Measurements from ENCODE around the gene COBLL1. TPM values are rescaled to one million over a fixed set of nuclear protein-coding genes. Genes with fewer than 3 reads are reported as not detected.

COBLL1 gene
- total RNA-seq, 2 experiments from 2014 or later, result 0.53 TPM; not detected in 1

DNA sequence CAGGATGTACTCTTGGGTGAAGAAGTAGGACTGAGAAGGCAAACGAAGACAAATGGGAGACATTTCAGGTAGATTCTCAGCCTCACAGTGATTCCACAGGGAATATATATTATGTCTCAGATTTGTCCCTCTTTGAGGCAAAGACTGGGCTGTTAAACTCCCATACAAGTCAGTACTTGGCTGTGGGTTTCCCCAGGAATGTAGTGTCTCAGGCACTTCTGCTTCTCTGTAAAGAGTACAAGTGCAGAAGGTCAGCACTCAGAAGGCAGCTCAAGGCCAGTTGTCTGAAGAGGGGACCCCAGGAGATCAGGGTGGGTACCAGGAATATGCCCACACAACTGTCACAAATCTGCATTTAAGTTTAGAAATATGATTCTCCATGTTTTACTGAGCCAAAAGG lies 39.9 kb upstream of the COBLL1 start:
- Histone ChIP-seq H3K4me1 (ENCODE audit: insufficient read depth, low read length) (no peaks in the 10 kb centered on the region), H3K4me3 (ENCODE audit: low read length) (no peak overlapping the region), H3K9me3 (ENCODE audit: control insufficient read depth in 1 of 2, insufficient read depth in 1 of 2, low read length in 2 of 2) (no peaks in the 10 kb centered on the region), H3K27ac (ENCODE audit: low read depth in 1 of 2, low read length in 2 of 2) (no peak overlapping the region), H3K36me3 (ENCODE audit: insufficient read depth, low read length) (no peaks in the 10 kb centered on the region), H3K27me3 (ENCODE audit: control insufficient read depth in 1 of 2, insufficient read depth in 2 of 2, low read length in 2 of 2) (no peaks in the 10 kb centered on the region)
- DNase-seq (no peak), ATAC-seq (ENCODE audit: poor library complexity) (no peak)
- ChIA-PET POLR2A (no interaction called here), CTCF (no interaction called here)
- Mint-ChIP-seq H3K4me1 (ENCODE audit: low read depth) (no peaks in the 10 kb centered on the region), H3K27ac (no peak overlapping the region), H3K4me3 (no peak overlapping the region), H3K36me3 (ENCODE audit: low read depth) (no peaks in the 10 kb centered on the region), H3K9me3 (no peaks in the 10 kb centered on the region), H3K27me3 (no peaks in the 10 kb centered on the region)
- TF ChIP-seq, protein P1, sequence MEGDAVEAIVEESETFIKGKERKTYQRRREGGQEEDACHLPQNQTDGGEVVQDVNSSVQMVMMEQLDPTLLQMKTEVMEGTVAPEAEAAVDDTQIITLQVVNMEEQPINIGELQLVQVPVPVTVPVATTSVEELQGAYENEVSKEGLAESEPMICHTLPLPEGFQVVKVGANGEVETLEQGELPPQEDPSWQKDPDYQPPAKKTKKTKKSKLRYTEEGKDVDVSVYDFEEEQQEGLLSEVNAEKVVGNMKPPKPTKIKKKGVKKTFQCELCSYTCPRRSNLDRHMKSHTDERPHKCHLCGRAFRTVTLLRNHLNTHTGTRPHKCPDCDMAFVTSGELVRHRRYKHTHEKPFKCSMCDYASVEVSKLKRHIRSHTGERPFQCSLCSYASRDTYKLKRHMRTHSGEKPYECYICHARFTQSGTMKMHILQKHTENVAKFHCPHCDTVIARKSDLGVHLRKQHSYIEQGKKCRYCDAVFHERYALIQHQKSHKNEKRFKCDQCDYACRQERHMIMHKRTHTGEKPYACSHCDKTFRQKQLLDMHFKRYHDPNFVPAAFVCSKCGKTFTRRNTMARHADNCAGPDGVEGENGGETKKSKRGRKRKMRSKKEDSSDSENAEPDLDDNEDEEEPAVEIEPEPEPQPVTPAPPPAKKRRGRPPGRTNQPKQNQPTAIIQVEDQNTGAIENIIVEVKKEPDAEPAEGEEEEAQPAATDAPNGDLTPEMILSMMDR (IDR thresholded peaks at IDR 0.05), result no peak
- intact Hi-C loops (cut with DNase I, micrococcal nuclease), result no loop called here

DNA sequence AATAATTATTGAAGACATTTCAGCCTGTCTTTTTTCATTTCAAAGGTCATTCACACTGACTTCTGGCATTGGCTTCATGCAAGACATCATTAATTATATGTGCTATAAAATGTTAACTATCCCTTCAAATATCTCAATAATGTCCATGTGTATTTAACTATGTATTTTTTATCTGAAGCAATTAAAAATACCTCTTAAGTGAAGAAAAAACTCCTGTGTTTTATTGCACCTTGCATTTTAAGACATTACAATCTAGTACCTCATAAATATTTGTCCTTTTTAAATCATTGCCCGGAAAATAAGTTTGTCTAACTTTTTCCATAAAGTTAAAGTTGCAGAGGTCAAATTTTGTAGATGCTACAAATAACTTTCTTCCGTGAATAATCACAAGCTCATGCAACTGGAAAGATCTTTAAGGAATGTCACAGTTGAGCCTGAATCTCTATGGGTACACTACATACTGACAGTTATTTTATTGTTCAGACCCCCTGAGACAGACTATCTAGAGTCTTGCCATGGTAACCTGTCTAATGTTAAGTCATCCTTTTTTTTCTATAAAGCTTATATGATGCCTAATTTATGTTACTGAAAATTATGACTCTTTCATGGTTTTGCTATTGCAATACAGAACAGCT lies 38.4 kb upstream of the COBLL1 start:
- no peaks in the 10 kb centered on the region for H3K9me3 ChIP-seq (ENCODE audit: control insufficient read depth in 1 of 2, insufficient read depth in 1 of 2, low read length in 2 of 2)
- Mint-ChIP-seq H3K27ac (no peak overlapping the region), H3K4me3 (no peak overlapping the region), H3K9me3 (no peaks in the 10 kb centered on the region), H3K27me3 (no peaks in the 10 kb centered on the region), H3K36me3 (ENCODE audit: low read depth) (no peaks in the 10 kb centered on the region), H3K4me1 (ENCODE audit: low read depth) (no peaks in the 10 kb centered on the region)
- TF ChIP-seq, protein P1 (IDR thresholded peaks at IDR 0.05), result no peak
- intact Hi-C loops (cut with DNase I, micrococcal nuclease), result no loop called here
- H3K4me3 ChIP-seq (ENCODE audit: low read length), result no peak overlapping the region
- no peaks in the 10 kb centered on the region for H3K27me3 ChIP-seq (ENCODE audit: control insufficient read depth in 1 of 2, insufficient read depth in 2 of 2, low read length in 2 of 2)
- DNase-seq (no peak), ATAC-seq (ENCODE audit: poor library complexity) (no peak)
- no peaks in the 10 kb centered on the region for H3K4me1 ChIP-seq (ENCODE audit: insufficient read depth, low read length)
- CTCF ChIA-PET, result no interaction called here
- no peaks in the 10 kb centered on the region for H3K36me3 ChIP-seq (ENCODE audit: insufficient read depth, low read length)
- POLR2A ChIA-PET, result no interaction called here
- H3K27ac ChIP-seq (ENCODE audit: low read depth in 1 of 2, low read length in 2 of 2), result no peak overlapping the region

DNA sequence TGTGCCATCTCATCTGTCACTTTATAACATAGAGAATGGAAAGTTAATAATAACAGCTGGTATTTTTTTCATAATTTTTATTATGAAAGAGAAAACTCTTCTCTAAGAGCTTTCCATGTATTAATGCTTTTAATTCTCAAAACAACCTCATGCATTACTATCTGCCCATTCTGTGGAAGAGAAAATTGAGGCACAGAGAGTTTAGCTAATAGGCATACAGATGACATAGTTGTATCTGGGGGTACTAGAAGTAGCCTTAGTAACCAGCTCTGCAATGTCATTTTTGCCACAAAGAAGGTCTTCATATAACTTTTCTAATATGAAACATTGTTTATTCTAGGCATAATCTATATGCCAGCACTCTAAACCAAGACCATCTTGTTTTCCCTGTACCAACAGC lies 36.3 kb upstream of the COBLL1 start:
- peaks cover 3% of the 10 kb centered on the region for H3K9me3 Mint-ChIP-seq
- no peak overlapping the region for H3K27ac ChIP-seq (ENCODE audit: low read depth in 1 of 2, low read length in 2 of 2)
- no peaks in the 10 kb centered on the region for H3K9me3 ChIP-seq (ENCODE audit: control insufficient read depth in 1 of 2, insufficient read depth in 1 of 2, low read length in 2 of 2)
- DNase-seq (no peak), ATAC-seq (ENCODE audit: poor library complexity) (no peak)
- no peaks in the 10 kb centered on the region for H3K36me3 Mint-ChIP-seq (ENCODE audit: low read depth)
- no peaks in the 10 kb centered on the region for H3K27me3 ChIP-seq (ENCODE audit: control insufficient read depth in 1 of 2, insufficient read depth in 2 of 2, low read length in 2 of 2)
- no peaks in the 10 kb centered on the region for H3K4me1 ChIP-seq (ENCODE audit: insufficient read depth, low read length)
- ChIA-PET CTCF (interaction anchor here (1.5 kb wide), 1 partner anchor 19 kb away, joined by 3 read pairs; no protein-coding TSS in a partner anchor), POLR2A (no interaction called here)
- intact Hi-C loops (cut with DNase I, micrococcal nuclease), result no loop called here
- TF ChIP-seq, protein P1 (IDR thresholded peaks at IDR 0.05), result no peak
- H3K27ac Mint-ChIP-seq, result no peak overlapping the region
- H3K36me3 ChIP-seq (ENCODE audit: insufficient read depth, low read length), result no peaks in the 10 kb centered on the region
- H3K4me1 Mint-ChIP-seq (ENCODE audit: low read depth), result no peaks in the 10 kb centered on the region
- H3K4me3 ChIP-seq (ENCODE audit: low read length), result no peak overlapping the region
- H3K4me3 Mint-ChIP-seq, result no peak overlapping the region
- no peaks in the 10 kb centered on the region for H3K27me3 Mint-ChIP-seq

Measured in CD4-positive, alpha-beta T cell (primary cell).